Endothelial cell of umbilical vein (primary cell): ENCODE results near the gene TKT. TPM values are rescaled to one million over a fixed set of nuclear protein-coding genes. Genes with fewer than 3 reads are reported as not detected.
A peak's percentile ranks its signal among the peaks of the same experiment; 100 is the strongest.

Source experiments
- BruUV-seq: library from RNA; stranded (reverse); fragments of 400-500 nt; replicated peaks from 2 replicates; lab custom pipeline; 2021; lab: Mats Ljungman, UMichigan
- CTCF ChIA-PET: fragments of 300-600, 350-600 bp; sonication (Branson Sonifier 250); formaldehyde crosslinking; loops from one replicate; lab custom pipeline; 2021; ENCODE audit warnings: antibody characterized with exemption, inconsistent platforms; lab: Charles Lee
- POLR2A ChIA-PET: fragments of 300-600, 350-600 bp; sonication (Branson Sonifier 250); formaldehyde crosslinking; loops from one replicate; lab custom pipeline; 2021; ENCODE audit warnings: antibody characterized with exemption, inconsistent platforms; lab: Charles Lee
- DNase-seq: peaks from one replicate; pipeline ENCODE4 v3.0.0-alpha.2; 2011; ENCODE audit warnings: low read depth, low spot score
- FAIRE-seq: peaks from 2 replicates; lab custom pipeline; 2011; peaks lifted over from hg19 to GRCh38; lab: Jason Lieb, UNC
- H2AFZ ChIP-seq: 2 replicates; pipeline ENCODE4 v1.6.0; 2012; ENCODE audit warnings: low read depth, low read length, control low read depth, inconsistent platforms
- H3K27ac ChIP-seq: 2 replicates; pipeline ENCODE4 v1.5.1; 2011; ENCODE audit warnings: low read depth, mild to moderate bottlenecking, control low read depth, low read length, moderate library complexity; ENCODE audit not compliant: insufficient read depth
- H3K27me3 ChIP-seq, 2 experiments: 2 replicates each; pipeline versions ENCODE4 v1.6.0 to v1.6.1; 2011; ENCODE audit warnings: low read length in 2 of 2, mixed read lengths in 1 of 2; ENCODE audit not compliant: control insufficient read depth in 2 of 2, insufficient read depth in 2 of 2
- H3K36me3 ChIP-seq, 2 experiments: 2 replicates in 1 of 2; 3 replicates in 1 of 2; pipeline ENCODE4 v1.5.1; 2011; ENCODE audit warnings: low read length in 2 of 2, mild to moderate bottlenecking in 1 of 2, moderate library complexity in 1 of 2; ENCODE audit not compliant: control insufficient read depth in 2 of 2, insufficient read depth in 2 of 2; ENCODE audit errors: extremely low read depth in 1 of 2
- H3K4me1 ChIP-seq: 3 replicates; pipeline ENCODE4 v1.5.1; 2011; ENCODE audit warnings: mild to moderate bottlenecking, low read length; ENCODE audit not compliant: control insufficient read depth, insufficient read depth; ENCODE audit errors: extremely low read depth
- H3K4me2 ChIP-seq: 2 replicates; pipeline ENCODE4 v1.6.1; 2011; ENCODE audit warnings: low read length, control low read depth, mixed read lengths; ENCODE audit not compliant: insufficient read depth
- H3K4me3 ChIP-seq, 3 experiments: fragments of 200-600 bp in 1 of 3; sonication (generic), shearing (Covaris generic) in 1 of 3; replicated peaks in 1 of 3; 2 replicates each; pipeline ENCODE4 v1.5.1; 2011 to 2016; ENCODE audit warnings: control low read depth in 3 of 3, low read length in 3 of 3, mild to moderate bottlenecking in 2 of 3, inconsistent platforms in 1 of 3, low read depth in 1 of 3, moderate library complexity in 1 of 3; ENCODE audit not compliant: insufficient read depth in 1 of 3
- H3K79me2 ChIP-seq: 2 replicates; pipeline ENCODE4 v1.6.0; 2012; ENCODE audit warnings: low read length, inconsistent platforms; ENCODE audit not compliant: control insufficient read depth, insufficient read depth
- H3K9ac ChIP-seq: replicated peaks from 2 replicates; pipeline ENCODE3; 2011; ENCODE audit warnings: low read length, control low read depth; ENCODE audit not compliant: insufficient read depth; ENCODE audit errors: extremely low read depth
- H3K9me1 ChIP-seq: replicated peaks from 3 replicates; pipeline ENCODE4 v1.6.0; 2011; ENCODE audit warnings: mild to moderate bottlenecking, low read length; ENCODE audit not compliant: control insufficient read depth, insufficient read depth; ENCODE audit errors: extremely low read depth
- H3K9me3 ChIP-seq: replicated peaks from 2 replicates; pipeline ENCODE4 v1.5.1; 2012; ENCODE audit warnings: low read length, inconsistent platforms; ENCODE audit not compliant: control insufficient read depth, insufficient read depth
- H4K20me1 ChIP-seq: replicated peaks from 2 replicates; pipeline ENCODE3; 2011; ENCODE audit warnings: mild to moderate bottlenecking, low read length; ENCODE audit not compliant: control insufficient read depth, insufficient read depth; ENCODE audit errors: extremely low read depth
- CTCF ChIP-seq, 2 donors: IDR thresholded peaks; 1 replicate in 1 of 2; 2 replicates in 1 of 2; pipeline ENCODE4 v1.5.1; 2011; ENCODE audit warnings: low read length in 2 of 2, mild to moderate bottlenecking in 2 of 2, moderate library complexity in 2 of 2, control low read depth in 1 of 2, inconsistent platforms in 1 of 2, low read depth in 1 of 2; ENCODE audit not compliant: insufficient read depth in 1 of 2; ENCODE audit errors: extremely low read depth in 1 of 2
- EZH2 ChIP-seq: IDR thresholded peaks from 2 replicates; pipeline ENCODE4 v1.6.1; 2012; ENCODE audit warnings: borderline replicate concordance, low read depth, mild to moderate bottlenecking, moderate library complexity, low read length, inconsistent platforms; ENCODE audit not compliant: severe bottlenecking
- FOS ChIP-seq: IDR thresholded peaks from 2 replicates; pipeline ENCODE4 v1.6.1; 2011; ENCODE audit warnings: mild to moderate bottlenecking, low read length, moderate library complexity, borderline replicate concordance; ENCODE audit not compliant: insufficient read depth
- GATA2 ChIP-seq: IDR thresholded peaks from 2 replicates; pipeline ENCODE4 v1.7.0; 2011; ENCODE audit warnings: low read depth, mild to moderate bottlenecking, moderate library complexity, mixed read lengths, low read length; ENCODE audit not compliant: insufficient read length, insufficient read depth
- JUN ChIP-seq: IDR thresholded peaks from 2 replicates; pipeline ENCODE4 v1.6.1; 2011; ENCODE audit warnings: borderline replicate concordance, low read depth; ENCODE audit not compliant: insufficient read length, insufficient read depth
- MAX ChIP-seq: IDR thresholded peaks from 2 replicates; pipeline ENCODE4 v1.6.1; 2011; ENCODE audit not compliant: insufficient read depth, insufficient read length
- POLR2A ChIP-seq: IDR thresholded peaks from 2 replicates; pipeline ENCODE4 v1.6.1; 2012; ENCODE audit warnings: low read depth, mild to moderate bottlenecking, control low read depth, low read length
- POLR2AphosphoS5 ChIP-seq: IDR thresholded peaks from 2 replicates; pipeline ENCODE4 v1.6.1; 2012; ENCODE audit warnings: low read depth, mild to moderate bottlenecking, control low read depth, low read length, moderate library complexity; ENCODE audit not compliant: insufficient read depth
- dilution Hi-C: fragments of 300-500 bp; cut with MboI; formaldehyde crosslinking; loops from one replicate; pipeline ENCODE4 v1.15.0; 2019; ENCODE audit warnings: low sequenced_read_pairs; ENCODE audit not compliant: extremely low pct_ligation_motif_present
- intact Hi-C: fragments of 100-400 bp; cut with micrococcal nuclease; formaldehyde crosslinking; loops from one replicate; pipeline ENCODE4 v1.10.0; 2022
- polyA plus RNA-seq, 4 experiments: library from polyadenylated mRNA; depleted of rRNA in 3 of 4; stranded (reverse) in 3 of 4; unstranded in 1 of 4; fragments of >200 nt; gene quantifications; 2 replicates each; pipeline versions ENCODE4 v1.2.1 to v1.2.3, GENCODE V29; 2011 to 2012; ENCODE audit warnings: missing spikeins in 1 of 4
- total RNA-seq: library from RNA; stranded (reverse); gene quantifications from 2 replicates; pipeline ENCODE4 v1.2.3, GENCODE V29; 2021

The TKT gene
- total and polyA plus RNA-seq, 2 donors (not counting 3 experiments of a cell fraction or from before 2014, with no cell fraction given) = 287 to 586 TPM

GRCh38 chr3:53287131-53287629 lies 31.4 kb upstream of the TKT start:
- DNase-seq = no peak
- Histone ChIP-seq H3K27ac (no peak overlapping the region), H4K20me1 (no peaks in the 10 kb centered on the region), H3K9me1 (no peaks in the 10 kb centered on the region), H3K9ac (no peak overlapping the region), H3K27me3 (no peaks in the 10 kb centered on the region), H3K4me2 (no peak overlapping the region), H2AFZ (no peak overlapping the region), H3K4me3 (no peak overlapping the region), H3K36me3 (peaks cover 11 to 25% of the 10 kb centered on the region in 2 experiments), H3K4me1 (no peaks in the 10 kb centered on the region), H3K9me3 (no peaks in the 10 kb centered on the region), H3K79me2 (no peaks in the 10 kb centered on the region)
- intact Hi-C loops = no loop called here
- no peak for FAIRE-seq
- POLR2A ChIA-PET = no interaction called here
- TSS peak; percentile 7 for BruUV-seq
- dilution Hi-C loops = no loop called here
- CTCF ChIA-PET = interaction anchor here (1.0 to 2.7 kb wide), 5 partner anchors 9 to 67 kb away, joined by 3 to 13 read pairs (median 3); no protein-coding TSS in a partner anchor
- TF ChIP-seq GATA2 = no peak
- TF ChIP-seq POLR2A = no peak
- TF ChIP-seq FOS = no peak

- H3K79me2 ChIP-seq = no peaks in the 10 kb centered on the region
- no peak for FAIRE-seq
- H4K20me1 ChIP-seq = no peaks in the 10 kb centered on the region
- no peaks in the 10 kb centered on the region for H3K27me3 ChIP-seq
- H3K9ac ChIP-seq = no peak overlapping the region
- TF ChIP-seq EZH2 (no peak), JUN (no peak), MAX (no peak), POLR2A (no peak), FOS (no peak), POLR2AphosphoS5 (no peak), CTCF (IDR thresholded peaks at IDR 0.05; ENCODE audit: extremely low read depth in 1 of 2, insufficient read depth in 1 of 2, low read depth in 1 of 2, low read length in 2 of 2) (no peak)
- H3K36me3 ChIP-seq = peaks cover 11 to 22% of the 10 kb centered on the region in 2 experiments
- no peak overlapping the region for H3K4me2 ChIP-seq
- H3K4me1 ChIP-seq = no peaks in the 10 kb centered on the region
- BruUV-seq = no TSS peak
- intact Hi-C loops (no loop called here), dilution Hi-C loops (no loop called here)
- no peak overlapping the region for H3K27ac ChIP-seq
- no peaks in the 10 kb centered on the region for H3K9me1 ChIP-seq
- POLR2A ChIA-PET = no interaction called here
- no peak for DNase-seq
- H3K4me3 ChIP-seq = no peak overlapping the region
- no peaks in the 10 kb centered on the region for H3K9me3 ChIP-seq
- CTCF ChIA-PET = interaction anchor here (1.0 to 2.7 kb wide), 4 partner anchors 11 to 67 kb away, joined by 3 to 13 read pairs (median 3); no protein-coding TSS in a partner anchor
- H2AFZ ChIP-seq = no peak overlapping the region
Observed at GRCh38 chr3:53286727-53287126, 30.9 kb upstream of the TKT start.
